GM18519 (cell line): ENCODE results near the gene HMGB4.

ENCODE experiments used
- ATAC-seq: cut with Tn5 transposase; IDR thresholded peaks from one replicate; pipeline ENCODE4 v1.9.1; 2021; ENCODE audit warnings: mild to moderate bottlenecking, moderate library complexity; ENCODE audit not compliant: unreplicated experiment, low FRiP score

Gene HMGB4

DNA sequence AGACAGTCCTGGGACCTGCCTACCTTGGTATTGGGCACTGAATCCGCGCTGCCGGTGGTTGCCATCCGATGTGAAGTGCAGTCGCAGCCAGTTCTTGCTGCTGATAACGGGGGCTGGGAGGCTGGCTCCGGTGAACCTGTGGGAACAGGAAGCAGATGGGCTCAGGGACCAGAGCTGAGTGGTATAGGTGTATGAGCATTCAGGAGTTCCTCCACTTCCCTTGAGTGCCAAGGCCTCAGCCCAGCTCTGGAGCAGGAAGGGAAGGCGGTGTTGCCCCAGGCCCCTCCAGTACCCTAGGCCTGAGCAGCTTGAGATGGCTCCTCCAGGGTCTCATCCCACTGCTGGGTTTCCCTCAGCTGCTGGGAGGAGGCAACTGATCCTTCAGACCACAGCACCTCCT is 17.0 kb upstream of the HMGB4 start:
- no peak for ATAC-seq

DNA sequence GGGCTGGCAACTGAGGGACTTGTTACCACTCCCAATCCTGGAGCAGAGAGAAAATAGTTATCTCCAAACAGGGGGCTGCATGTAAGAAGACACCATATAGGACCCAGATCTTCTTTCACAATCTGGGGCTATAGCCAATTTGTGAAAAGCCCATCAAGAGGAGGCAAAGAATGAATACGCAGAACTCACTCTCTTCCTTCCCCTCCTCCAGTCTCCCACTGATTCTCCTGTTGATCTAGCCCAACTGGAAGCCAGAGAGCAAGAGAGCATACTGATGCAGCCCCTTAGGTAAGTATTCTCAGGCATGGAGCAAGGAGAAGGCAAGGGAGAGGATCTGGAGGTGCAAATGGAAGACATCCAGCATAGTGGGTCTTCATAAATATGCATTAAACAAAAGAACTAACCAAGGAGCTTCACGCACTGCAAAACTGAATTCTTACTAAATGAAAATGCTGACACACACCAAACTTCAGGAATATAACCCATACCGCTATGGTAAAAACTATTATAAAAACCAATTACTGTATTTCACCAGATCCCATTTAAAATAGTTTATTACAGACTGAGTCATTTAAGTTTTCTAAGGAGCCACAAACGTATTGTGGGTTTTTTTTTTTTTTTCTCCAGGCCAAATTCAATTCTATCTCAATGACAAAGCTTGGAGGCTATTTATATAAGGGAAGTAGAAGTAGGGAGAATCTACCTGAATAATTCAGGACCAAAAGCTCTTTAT is 15.5 kb upstream of the HMGB4 start:
- ATAC-seq, result no peak

DNA sequence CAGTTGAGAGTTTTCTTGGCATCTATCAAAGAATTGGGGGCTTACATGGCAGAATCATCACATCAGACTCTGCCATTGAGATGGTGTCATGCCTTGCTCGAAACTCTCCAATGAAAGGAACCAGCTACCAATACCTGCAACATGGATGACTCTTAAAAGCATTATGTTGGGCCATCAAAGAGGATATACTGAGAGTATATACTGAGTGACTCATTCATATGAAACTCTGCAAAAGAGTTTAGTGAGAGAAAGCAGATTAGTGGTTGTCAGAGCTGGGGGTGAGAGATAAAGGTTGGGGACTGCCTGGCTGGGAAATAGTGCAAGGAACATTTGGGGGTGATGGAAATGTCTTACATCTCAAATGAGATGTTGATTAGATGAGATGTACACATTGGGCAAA is 14.7 kb upstream of the HMGB4 start:
- ATAC-seq, result no peak

DNA sequence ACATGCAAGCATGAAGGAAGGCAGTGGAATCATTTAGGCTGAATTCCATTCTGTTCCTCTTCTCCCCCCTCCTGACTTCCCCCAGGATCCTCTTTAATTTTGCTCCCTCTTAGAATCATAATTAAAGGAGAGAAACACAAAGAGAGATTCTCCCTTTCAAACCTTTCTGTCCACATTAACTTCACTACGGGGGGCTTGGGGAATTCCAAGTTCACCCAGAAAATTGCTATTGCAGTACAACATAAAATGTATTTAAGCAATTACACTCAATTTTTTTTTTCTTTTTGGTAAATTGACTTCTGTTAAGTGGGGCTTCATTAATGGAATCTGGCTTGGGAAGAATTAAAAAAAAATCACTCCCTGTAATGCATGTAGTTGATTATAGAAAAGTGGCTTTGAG is 13.4 kb upstream of the HMGB4 start:
- ATAC-seq, result no peak

DNA sequence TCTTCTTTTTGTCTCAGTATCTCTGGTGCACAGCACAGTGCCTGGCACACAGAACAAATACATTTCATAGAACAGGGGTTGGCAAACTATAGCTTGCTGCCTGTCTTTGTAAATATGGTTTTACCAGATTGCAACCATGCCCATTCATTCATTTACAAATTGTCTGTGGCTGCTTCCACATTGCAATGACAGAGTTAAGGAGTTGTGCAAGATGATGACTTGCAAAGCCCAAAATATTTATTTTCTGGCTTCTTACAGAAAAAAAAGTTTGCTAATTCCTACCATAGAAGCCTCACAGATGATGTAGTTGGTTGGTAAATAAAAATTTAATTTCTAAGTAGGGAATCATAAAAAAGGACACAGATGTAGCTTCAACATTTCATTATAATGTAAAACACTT is 11.2 kb upstream of the HMGB4 start:
- no peak for ATAC-seq

DNA sequence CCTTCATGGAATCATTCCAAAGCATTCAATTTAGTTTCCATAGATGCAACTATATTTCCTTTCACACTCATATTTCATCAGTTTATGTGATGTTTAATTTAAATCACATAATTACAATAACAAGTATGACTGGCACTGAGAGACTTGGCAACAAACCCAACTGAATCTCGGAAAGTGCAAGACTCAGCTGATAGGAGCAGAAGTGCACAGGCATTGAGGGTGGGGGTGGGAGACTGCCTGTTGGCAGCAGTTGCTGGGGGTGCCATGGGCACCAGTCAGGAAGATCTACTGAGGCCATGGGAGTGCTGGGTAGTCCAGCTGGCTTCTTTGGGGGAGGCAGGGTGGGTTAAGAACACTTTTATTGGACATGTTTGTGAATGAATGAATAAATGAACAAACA is 10.4 kb upstream of the HMGB4 start:
- no peak for ATAC-seq

DNA sequence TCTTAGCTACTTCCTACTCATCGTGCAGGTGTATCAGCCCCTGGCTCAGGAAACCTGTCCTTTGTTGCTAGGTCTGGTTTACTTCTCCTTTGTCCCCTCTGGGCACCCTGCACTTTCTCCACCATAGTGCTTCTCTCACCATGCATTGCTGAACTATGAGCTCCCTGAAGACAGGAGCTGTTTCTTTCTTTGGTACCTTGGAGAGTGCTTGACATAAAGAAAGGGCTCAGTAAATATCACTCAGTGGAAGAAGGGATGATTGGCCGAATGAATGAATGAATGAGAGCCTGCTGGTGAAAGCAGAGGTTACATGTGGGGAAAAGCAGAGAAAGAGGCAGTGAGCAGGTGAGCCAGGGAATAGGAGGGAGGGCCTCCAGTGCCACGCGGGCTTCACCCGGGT is 9.8 kb upstream of the HMGB4 start:
- ATAC-seq, result no peak

DNA sequence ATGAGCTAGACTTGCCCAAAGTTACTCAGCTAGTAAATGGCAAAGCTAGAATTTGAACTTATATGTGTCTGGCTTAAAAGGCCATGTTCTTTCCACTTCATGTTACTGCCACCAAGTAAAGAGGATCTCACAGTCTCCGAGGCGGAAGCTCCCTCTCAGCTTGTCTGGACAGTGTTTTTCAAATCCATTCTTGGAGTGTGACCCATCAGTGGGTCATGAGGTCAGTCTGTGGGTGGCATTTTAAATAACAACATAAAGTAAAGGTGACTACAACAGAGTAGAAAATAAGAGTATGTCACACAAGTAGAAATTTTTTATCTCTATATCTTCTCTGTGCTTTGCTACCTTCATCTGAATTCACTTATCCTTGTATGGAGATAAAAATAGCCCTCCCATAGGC is 3.2 kb upstream of the HMGB4 start:
- ATAC-seq, result no peak

DNA sequence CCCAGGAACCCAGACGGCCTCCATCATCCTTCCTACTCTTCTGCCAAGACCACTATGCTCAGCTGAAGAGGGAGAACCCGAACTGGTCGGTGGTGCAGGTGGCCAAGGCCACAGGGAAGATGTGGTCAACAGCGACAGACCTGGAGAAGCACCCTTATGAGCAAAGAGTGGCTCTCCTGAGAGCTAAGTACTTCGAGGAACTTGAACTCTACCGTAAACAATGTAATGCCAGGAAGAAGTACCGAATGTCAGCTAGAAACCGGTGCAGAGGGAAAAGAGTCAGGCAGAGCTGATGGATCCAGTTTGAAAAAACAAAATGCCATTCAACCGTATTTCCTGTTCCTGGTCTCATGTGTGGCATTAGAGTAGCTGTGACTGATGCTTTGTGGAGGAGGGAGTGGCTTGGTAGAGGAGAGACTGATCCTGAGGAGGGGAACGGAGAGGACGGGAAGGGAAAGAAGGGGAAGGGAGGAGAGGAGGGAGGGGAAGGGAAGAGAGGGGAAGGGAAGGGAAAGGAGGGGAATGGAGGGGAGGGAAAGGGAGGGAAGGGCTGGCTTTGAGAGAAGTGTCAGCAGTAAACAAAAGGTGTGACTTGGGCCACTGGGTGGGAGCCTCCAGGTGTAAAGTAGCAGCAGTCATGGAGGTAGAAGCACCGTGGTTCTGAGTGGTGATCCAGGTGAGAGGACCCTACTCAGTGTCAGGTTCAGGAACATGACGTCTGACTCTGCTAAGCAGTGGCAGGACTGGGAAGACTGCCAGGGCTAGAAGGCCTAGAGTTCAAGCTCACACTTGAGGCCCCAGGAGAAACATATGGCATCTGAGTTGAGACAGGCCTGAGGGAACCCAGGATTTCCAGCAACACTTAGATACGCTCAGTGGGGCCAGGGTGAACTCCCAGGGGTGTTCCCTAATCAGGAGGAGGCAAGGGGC is 846 bp downstream of the HMGB4 start:
- no peak for ATAC-seq

DNA sequence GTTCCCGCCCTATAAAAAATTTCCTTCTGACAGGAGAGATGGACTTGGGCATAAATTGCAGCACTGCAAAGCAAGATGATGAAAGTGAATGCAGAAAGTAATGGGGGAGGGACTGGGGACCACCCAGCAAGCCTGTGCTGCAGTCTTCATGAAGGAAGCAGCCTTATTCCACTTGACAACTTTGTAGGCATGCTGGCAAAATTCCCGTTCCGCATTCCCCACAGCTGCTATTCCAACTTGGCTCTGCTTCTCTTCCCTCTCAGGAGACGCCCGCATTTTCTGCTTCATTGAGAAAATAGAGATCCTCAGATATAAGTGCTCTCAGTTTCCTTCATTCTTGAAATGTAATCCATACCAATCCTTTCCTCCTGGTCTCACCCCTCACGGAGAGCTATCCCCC is 2.4 kb downstream of the HMGB4 start:
- ATAC-seq, result no peak

DNA sequence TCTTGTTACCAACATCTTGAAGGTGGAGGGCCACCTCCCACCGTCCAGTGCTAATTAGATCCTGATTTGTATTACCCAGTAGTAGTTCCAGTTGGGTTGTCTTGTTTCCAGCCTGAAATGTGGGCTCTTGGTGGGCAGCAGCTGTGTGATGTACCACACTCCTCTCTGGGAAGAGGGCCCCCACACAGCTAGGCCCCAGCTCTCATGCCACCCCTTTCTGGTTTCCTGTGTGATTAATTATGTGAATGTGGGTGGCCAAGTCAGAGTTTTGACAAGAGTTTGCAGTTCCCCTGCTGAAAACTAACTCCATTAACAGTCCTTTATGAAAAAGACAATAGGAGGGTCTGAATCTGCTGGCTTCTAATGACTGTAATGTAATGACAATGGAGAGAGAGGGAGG is 3.8 kb downstream of the HMGB4 start:
- no peak for ATAC-seq

DNA sequence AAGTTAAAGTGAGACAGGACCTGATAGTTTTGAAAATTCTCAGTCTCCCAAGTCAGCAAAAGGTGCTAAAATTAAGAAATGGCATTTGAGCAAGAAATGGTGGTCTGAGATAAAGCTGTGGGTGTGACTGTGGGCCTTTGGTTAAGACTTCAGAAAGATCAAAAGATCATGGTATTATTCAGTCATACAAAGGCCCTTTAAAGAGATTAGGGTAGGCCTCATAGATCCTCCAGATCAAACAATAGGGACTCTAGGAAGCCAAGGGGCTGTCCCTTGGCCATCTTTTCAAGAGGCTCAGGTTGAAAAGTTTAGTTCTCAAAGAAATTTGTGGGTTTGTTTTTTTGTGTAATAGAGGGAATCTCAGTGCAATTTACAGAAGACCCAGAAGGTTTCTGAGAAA is 8.4 kb downstream of the HMGB4 start:
- no peak for ATAC-seq

DNA sequence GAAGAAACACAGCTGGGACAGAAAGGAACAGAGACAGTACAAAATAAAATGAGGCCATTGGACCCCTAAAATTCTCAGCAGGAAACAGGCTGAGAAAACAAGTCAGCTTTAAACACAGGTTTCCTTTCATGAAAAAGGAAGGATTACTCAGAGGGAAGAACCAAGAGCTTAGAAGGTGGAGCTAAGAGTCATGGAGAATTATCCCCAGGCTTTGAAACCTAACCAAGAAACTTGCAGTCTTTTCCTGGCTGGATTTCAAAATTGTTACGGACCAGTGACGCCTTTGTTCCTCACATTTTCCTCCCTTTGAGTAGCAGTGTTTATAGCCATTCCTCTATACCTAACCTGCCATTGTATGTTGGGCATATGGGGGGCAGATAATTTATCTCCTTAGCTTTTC is 8.8 kb downstream of the HMGB4 start:
- ATAC-seq, result no peak

DNA sequence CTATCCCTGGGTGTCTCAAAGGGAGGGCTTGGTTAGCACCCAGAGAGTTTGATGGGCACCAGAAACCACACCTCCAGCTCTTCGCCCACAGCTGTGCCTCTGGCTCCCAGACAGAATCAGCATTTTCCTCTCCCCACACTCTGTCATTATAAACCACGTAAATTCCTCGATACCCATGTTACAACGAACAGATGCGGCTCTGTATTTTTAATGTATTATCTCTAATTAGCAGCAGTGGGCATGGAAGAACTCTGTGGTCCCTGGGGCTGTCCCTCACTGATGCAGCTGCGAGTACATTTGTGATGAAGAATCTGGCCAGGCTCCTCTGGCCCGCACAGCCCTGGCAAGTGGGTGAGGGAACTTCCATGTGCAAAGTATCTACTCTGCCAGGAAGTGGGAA is 10.8 kb downstream of the HMGB4 start:
- no peak for ATAC-seq

DNA sequence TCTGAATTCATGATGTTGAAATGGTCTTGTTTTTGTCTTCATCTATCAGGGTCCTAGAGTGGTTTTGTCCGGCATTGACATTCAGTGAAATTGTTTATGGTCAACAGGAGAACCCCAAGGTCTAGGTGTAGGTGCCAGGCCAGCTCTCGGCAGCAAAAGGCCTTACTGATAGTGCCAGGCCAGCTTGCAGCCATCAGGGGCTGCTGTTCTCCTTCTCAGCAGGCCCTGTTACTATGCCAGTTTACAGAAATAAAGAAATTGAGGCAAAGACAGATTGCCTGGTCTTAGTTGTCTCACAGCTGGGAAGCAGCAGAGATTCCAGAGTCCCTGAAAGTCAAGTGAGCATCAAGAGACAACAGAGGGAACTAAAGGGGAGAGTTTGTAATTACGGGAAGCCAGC is 12.0 kb downstream of the HMGB4 start:
- no peak for ATAC-seq

DNA sequence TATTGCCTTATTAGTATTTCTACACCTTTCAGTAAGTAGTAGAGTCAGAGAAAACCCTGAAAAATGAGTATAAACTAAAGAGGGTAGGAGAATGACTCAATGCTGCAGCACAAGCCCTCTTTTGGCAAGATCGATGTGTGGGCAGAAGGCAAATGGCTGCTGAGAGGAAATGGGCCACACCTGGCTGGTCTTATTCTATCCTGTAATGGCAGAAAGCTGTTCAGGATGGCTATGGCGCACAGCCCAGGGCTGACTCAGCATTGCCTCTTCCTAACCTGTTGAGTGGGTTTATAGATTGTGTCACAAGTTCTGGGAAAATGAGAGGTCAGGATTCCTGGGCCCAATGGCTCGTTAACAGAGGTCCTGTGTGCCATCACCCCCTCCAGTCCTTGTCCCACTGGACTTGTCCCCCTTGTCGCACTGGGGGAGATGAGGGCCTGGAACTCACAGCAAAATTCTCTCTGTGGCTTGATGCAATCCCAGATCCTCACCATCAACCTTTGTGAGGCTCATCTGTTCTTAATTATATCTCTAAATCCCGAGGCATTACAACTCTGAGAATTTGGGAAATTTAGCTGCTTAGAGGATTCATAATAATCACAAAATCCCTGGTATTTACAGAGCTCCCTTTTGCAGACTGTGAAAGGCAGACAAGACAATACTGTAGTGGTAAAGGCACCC is 13.2 kb downstream of the HMGB4 start:
- ATAC-seq, result no peak

DNA sequence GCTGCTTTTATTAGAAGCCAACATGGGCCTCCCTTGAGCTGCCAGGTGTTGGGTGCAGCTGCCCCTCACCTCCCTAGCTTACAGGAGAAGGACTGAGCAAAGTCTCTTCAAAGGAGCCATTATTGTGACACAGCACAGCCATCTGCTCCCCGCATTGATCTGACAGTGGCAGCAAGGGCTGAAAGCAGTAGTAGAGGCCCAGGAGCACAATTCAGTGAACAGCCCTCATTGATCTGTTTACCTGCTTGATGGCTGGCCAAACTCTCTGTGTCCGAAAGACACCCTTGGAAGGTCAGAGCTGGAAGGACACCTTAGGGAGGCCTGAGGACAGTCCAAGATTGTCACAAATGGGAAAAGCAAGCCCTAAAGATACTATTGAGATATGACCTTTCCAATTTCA is 14.5 kb downstream of the HMGB4 start:
- ATAC-seq, result no peak

DNA sequence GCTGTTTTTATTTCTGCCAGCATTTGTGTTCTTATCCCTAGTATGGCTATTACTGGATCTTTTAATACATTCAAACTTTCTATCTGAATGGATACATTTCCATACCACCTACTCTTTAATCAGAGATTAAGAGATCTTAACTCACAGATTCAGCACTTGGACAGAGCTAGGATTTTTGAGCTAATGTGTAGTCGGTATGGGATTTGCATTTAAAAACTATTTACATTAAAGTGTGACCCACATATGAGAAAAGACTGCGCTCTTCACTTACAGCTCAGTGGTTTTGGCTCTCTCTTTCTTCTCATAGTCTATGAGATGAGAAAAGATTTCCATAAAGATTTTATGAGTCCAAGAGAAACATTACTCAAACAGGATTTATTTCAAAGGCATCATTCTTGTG is 16.4 kb downstream of the HMGB4 start:
- ATAC-seq, result no peak

DNA sequence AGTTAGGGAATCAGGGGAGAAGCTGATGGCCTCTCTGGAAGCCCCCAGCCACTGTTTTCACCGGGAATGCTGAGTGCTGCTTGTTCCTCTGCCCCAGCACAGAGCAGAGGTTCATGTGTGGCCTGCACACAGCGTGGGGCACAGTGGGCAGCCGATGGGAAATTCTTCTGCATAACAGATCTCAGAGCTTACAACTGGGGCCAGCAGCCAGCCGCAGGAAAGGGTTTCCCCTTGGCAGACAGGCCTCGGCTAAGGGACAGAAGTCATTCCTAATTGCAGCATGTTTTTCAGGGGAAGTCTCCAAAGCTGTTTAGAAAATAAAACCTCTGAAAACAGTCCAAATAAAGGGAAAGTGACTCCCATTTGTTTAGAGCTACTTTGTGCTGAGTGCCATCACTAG is 22.6 kb downstream of the HMGB4 start:
- ATAC-seq, result no peak

DNA sequence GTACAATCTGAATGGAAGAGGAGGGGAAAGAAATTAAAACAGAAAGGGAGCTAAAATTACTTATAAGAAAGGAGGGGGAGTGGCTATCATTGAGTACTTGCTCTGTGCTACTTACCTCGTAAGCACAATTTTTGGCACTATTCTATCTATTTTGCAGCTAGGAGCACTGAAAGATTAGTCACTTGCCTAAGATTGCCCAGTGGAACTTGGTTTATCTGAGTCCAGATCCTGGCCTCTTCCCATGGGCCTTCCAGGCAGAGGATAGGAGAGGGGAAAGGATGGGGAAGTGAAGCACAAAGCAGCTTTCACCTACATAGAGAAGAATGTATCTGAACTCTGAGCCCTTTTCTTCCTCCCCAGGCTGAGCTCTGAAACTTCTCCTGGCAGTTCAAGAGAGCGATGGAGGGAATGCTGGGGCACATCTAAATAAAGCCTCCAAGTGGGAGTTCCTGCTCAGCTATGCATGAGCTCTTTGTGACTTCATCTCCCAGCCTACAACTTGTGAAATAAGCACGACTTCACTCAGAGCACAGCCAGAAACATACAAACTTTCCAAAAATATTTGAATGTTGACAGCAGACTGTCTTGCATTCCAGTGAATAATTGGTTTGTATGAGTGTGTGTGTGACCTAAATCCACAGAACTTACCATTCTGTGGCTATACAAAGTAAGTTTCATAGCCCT is 29.4 kb downstream of the HMGB4 start:
- ATAC-seq, result no peak

DNA sequence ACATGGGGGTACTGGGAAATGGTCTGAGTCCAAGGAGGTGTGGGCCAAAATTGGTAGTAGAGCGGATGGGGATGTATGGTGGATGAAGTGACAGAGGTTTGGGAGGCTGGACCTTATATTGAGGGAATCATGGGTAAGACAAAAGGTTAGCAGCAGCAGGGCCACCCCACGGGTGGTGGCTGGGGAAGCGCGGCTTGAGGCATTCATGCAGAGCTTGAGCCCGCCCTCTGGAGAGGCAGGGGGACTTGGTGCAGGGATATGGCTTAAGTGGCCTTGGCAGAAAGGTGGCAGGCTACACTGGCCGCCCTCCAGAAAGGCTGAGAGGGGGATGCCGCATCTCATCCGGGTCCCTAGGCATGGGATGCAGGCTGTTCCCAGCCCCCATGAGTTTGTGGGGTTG is 31.5 kb downstream of the HMGB4 start:
- no peak for ATAC-seq
